Fibroblast of villous mesenchyme (primary cell): ENCODE measurements around the gene FH. TPM values are rescaled to one million over a fixed set of nuclear protein-coding genes. Genes with fewer than 3 reads are reported as not detected.

Source experiments
- DNase-seq: peaks from one replicate; pipeline ENCODE4 v3.0.0-alpha.2; 2010; ENCODE audit warnings: low read depth
- H3K4me3 ChIP-seq: 2 replicates; pipeline ENCODE4 v1.5.1; 2011; ENCODE audit warnings: low read depth, mild to moderate bottlenecking, low read length
- total RNA-seq: library from RNA; depleted of rRNA; stranded (reverse); fragments of >200 nt; gene quantifications from 2 replicates; pipeline ENCODE4 v1.2.3, GENCODE V29; 2012
- TF ChIP-seq, protein P1 (sequence below): IDR thresholded peaks from 2 replicates; pipeline ENCODE4 v1.5.1; 2012; ENCODE audit warnings: low read depth, mild to moderate bottlenecking, low read length; ENCODE audit not compliant: insufficient read depth

Gene FH
- total RNA-seq, 1 donor = 128 TPM

GRCh38 chr1:241462391-241462790, 57.2 kb downstream of the FH start:
- H3K4me3 ChIP-seq = no peak overlapping the region
- TF ChIP-seq, protein P1, sequence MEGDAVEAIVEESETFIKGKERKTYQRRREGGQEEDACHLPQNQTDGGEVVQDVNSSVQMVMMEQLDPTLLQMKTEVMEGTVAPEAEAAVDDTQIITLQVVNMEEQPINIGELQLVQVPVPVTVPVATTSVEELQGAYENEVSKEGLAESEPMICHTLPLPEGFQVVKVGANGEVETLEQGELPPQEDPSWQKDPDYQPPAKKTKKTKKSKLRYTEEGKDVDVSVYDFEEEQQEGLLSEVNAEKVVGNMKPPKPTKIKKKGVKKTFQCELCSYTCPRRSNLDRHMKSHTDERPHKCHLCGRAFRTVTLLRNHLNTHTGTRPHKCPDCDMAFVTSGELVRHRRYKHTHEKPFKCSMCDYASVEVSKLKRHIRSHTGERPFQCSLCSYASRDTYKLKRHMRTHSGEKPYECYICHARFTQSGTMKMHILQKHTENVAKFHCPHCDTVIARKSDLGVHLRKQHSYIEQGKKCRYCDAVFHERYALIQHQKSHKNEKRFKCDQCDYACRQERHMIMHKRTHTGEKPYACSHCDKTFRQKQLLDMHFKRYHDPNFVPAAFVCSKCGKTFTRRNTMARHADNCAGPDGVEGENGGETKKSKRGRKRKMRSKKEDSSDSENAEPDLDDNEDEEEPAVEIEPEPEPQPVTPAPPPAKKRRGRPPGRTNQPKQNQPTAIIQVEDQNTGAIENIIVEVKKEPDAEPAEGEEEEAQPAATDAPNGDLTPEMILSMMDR = no peak

GRCh38 chr1:241460098-241460873, 59.3 kb downstream of the FH start:
- no peak for DNase-seq
- TF ChIP-seq, protein P1 = no peak
- no peak overlapping the region for H3K4me3 ChIP-seq

More at GRCh38 chr1:241462391-241462790, 57.2 kb downstream of the FH start:
- no peak for DNase-seq

DNA sequence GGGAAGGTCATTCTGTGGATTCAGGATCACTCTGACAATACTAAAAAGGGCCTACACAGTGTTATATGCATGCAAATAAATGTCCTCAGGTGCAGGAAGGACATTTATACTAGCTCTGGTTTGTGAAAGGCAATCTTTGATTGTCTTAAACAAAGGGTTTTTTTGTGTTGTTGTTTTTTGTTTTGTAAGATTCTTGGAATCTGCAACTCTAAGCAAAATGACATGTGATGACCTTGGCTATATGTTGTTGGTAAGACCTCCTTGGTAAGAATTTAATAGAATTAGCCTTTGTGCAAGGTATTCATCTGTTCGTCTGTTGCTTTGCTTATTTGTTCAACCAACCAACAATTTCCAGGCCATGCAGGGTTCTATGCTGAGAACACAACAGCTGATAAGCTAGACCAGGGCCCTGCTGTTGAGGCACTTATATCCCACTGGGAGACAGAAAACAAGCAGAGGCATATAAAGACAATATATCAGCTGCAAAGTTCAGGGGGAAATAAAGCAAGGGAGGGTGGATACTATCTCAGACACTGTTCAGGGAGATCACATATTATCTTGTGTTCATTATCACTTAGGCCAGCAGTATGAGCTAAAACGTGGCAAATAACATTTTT, 60.3 kb downstream of the FH start:
- no peak overlapping the region for H3K4me3 ChIP-seq
- TF ChIP-seq, protein P1 = no peak
- DNase-seq = no peak

DNA sequence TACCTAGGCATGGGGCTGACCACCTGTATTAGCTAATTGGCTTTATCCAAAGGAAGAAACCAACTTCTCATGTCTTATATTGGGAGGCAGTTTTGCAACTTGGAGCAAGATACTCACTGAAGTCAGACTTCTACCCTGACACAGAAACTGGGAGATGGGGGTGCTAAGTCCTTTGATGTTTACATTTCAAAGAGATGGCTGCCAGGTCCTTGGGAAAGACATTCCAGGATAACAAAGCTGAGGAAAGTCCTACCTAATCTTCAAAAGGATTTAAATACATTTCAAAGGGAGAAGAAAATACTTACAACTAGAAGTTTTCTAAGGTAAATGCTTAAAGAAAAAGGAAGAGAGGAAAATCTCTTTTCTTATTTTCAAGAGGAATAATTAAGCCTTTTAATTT, 62.1 kb downstream of the FH start:
- DNase-seq = no peak
- TF ChIP-seq, protein P1 = no peak
- H3K4me3 ChIP-seq = no peak overlapping the region

DNA sequence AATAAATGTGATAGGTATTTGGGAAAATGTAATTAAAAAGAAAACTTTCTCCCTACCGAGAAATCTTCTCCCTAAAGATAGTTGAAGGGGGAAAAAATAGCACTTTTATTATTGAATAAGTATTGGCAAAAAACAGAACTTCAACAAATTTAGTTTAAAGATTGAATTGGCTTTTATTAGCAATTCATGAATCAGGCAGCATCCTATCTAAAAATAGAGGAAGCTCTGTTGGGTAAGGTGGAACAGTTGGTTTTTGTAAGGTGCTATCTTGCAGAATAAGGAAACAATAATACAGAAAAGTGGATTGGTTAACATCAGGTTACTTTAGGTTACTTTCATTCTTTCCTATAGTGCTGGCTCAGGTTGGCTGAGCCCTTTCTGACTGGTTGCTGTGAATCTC, 62.8 kb downstream of the FH start:
- DNase-seq = no peak
- TF ChIP-seq, protein P1 = no peak
- H3K4me3 ChIP-seq = no peak overlapping the region

- TF ChIP-seq, protein P1 = no peak
- no peak overlapping the region for H3K4me3 ChIP-seq
- no peak for DNase-seq
Measured at GRCh38 chr1:241453732-241454131, 65.8 kb downstream of the FH start.
